HEK293T (cell line): ENCODE results near the gene ARTN.

Experiments used
- BHLHE40 ChIP-seq: fragments of 450-650 bp; IDR thresholded peaks from 2 replicates; pipeline ENCODE4 v1.6.1; 2016; ENCODE audit warnings: mild to moderate bottlenecking, moderate library complexity, borderline replicate concordance
- FOXA1 ChIP-seq: fragments of 450-650 bp; IDR thresholded peaks from 2 replicates; pipeline ENCODE4 v1.6.1; 2016; ENCODE audit warnings: mild to moderate bottlenecking
- SUZ12 ChIP-seq: fragments of 450-650 bp; IDR thresholded peaks from 2 replicates; pipeline ENCODE4 v1.6.1; 2016; ENCODE audit warnings: mild to moderate bottlenecking

DNA sequence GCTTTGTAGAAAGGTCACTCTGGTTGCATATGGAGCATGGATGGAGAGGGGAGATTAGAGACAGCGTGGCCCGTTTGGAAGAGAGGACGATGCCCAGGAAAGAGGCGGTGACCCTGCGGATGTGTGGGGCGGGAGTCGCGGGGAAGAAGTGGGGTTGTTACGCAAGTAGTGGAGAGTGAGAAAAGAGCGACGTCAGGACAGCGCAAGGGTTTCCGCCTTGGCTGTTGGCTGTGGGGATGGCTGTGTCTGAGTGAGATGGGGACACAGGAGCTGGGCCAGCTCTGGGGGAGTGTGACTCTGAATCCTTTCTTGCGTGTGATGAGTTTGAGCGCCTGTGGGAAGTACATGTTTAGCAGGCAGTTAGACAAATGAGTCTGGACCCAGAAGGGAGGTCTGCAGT is 49.2 kb downstream of the ARTN start:
- no peak for TF ChIP-seq SUZ12
- TF ChIP-seq BHLHE40, result no peak
- TF ChIP-seq FOXA1, result no peak
